ENCODE data around the gene IL16.

DNA sequence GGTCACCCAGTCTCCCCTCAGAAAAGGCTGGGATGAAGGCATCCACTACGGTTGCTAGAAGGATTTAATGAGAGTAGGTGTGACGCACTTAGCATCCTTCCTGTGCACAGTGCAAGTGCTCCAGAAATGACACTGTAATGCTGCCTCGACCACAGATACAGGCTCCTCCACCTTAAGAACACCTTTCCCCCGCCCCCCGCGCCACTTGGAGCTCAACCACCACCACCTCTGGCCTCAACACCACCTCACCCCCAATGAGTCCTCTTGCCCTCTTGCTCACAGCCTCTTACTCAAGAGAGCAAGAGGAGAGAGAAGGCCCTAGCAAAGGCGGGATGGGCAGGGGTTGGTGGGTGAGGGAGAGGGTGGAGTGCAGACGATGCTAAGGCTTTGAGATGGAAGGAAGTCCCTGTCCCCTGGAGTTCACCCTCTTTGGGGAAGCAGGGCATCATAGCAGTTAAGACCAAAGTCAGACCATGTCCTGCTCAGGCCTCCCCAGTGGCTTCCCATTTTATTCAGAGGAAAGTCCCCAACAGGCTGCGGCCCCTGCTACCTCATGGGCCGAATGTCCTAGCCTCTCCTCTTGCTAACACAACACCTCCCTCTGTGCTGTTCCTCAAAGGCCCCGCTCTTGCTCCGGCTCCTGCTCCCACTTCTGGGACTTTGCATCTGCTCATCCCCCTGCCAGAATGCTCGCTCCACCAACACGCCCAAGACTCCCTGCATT lies 118.9 kb downstream of the IL16 start:
- TF ChIP-seq, protein P1, sequence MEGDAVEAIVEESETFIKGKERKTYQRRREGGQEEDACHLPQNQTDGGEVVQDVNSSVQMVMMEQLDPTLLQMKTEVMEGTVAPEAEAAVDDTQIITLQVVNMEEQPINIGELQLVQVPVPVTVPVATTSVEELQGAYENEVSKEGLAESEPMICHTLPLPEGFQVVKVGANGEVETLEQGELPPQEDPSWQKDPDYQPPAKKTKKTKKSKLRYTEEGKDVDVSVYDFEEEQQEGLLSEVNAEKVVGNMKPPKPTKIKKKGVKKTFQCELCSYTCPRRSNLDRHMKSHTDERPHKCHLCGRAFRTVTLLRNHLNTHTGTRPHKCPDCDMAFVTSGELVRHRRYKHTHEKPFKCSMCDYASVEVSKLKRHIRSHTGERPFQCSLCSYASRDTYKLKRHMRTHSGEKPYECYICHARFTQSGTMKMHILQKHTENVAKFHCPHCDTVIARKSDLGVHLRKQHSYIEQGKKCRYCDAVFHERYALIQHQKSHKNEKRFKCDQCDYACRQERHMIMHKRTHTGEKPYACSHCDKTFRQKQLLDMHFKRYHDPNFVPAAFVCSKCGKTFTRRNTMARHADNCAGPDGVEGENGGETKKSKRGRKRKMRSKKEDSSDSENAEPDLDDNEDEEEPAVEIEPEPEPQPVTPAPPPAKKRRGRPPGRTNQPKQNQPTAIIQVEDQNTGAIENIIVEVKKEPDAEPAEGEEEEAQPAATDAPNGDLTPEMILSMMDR (IDR thresholded peaks at IDR 0.05), result no peak
- TF ChIP-seq POLR2A (IDR thresholded peaks at IDR 0.05; ENCODE audit: low read depth), result no peak
- TF ChIP-seq EP300 (IDR thresholded peaks at IDR 0.05), result no peak
- TF ChIP-seq POLR2AphosphoS5 (IDR thresholded peaks at IDR 0.05), result no peak
